ENCODE measurements around the gene STK24.

The STK24 gene

GRCh38 chr13:98450026-98450425, 126.9 kb downstream of the STK24 start:
- no peak for TF ChIP-seq CTCF (IDR thresholded peaks at IDR 0.05)

GRCh38 chr13:98449273-98449672, 127.6 kb downstream of the STK24 start:
- no peak for TF ChIP-seq CTCF (IDR thresholded peaks at IDR 0.05)

GRCh38 chr13:98448642-98448928, 128.3 kb downstream of the STK24 start:
- TF ChIP-seq CTCF (IDR thresholded peaks at IDR 0.05): no peak; the same call in 1 of the 2 replicates

GRCh38 chr13:98447881-98448641, 128.8 kb downstream of the STK24 start:
- TF ChIP-seq CTCF (IDR thresholded peaks at IDR 0.05): peak; percentile 76

GRCh38 chr13:98447130-98447529, 129.8 kb downstream of the STK24 start:
- TF ChIP-seq CTCF (IDR thresholded peaks at IDR 0.05): no peak

GRCh38 chr13:98446234-98446621, 130.7 kb downstream of the STK24 start:
- TF ChIP-seq CTCF (IDR thresholded peaks at IDR 0.05): no peak

GRCh38 chr13:98445340-98446233, 131.3 kb downstream of the STK24 start:
- peak; percentile 93 for TF ChIP-seq CTCF (IDR thresholded peaks at IDR 0.05)
